ENCODE results near the gene MYO18B.

The MYO18B gene

DNA sequence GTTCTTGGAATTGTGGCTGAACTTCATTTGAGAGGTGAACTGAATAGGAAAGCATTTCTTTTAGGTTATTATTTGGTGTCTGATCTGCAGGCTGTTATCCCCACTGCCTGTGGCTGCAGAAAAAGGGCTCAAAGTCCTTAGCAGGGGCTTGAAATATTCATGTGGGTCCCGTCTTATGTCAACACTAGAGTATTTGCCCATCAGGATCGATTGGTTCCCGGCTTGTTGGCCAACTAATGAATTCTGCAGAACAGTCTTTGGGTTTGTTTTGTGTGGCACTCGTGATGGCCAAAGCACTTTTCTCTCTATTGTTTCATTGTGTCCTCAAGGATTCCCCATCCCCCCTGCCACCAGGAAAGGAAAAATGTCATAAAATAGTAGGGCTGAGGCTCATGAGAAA, 211.9 kb downstream of the MYO18B start:
- H3K4me3 ChIP-seq (replicated peaks in 1 of 2; ENCODE audit: low read depth in 2 of 2, low read length in 2 of 2), result no peak overlapping the region
- DNase-seq (ENCODE audit: low read depth in 2 of 2), result no peak
- TF ChIP-seq, protein P1, sequence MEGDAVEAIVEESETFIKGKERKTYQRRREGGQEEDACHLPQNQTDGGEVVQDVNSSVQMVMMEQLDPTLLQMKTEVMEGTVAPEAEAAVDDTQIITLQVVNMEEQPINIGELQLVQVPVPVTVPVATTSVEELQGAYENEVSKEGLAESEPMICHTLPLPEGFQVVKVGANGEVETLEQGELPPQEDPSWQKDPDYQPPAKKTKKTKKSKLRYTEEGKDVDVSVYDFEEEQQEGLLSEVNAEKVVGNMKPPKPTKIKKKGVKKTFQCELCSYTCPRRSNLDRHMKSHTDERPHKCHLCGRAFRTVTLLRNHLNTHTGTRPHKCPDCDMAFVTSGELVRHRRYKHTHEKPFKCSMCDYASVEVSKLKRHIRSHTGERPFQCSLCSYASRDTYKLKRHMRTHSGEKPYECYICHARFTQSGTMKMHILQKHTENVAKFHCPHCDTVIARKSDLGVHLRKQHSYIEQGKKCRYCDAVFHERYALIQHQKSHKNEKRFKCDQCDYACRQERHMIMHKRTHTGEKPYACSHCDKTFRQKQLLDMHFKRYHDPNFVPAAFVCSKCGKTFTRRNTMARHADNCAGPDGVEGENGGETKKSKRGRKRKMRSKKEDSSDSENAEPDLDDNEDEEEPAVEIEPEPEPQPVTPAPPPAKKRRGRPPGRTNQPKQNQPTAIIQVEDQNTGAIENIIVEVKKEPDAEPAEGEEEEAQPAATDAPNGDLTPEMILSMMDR (IDR thresholded peaks at IDR 0.05; ENCODE audit: low read depth, low read length), result no peak

DNA sequence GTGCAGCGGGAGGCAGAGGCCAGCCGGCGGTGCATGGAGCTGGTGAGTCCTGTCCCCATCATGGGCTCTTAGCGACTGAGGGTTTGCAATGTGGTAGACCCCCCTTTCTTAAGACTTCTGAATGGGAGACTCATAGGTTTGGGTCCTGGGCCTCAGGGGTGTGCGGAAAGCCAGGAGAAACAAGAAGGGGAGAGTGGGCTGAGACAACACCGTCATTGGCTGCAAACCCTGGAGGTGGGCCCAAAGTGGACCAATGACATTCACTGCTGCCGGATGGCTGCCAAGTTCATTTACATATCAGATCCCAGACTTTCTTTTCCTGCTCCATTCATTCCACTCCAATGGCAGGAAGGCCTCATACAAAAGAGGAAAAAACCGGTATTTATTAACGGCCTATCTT, 213.3 kb downstream of the MYO18B start:
- TF ChIP-seq, protein P1 (IDR thresholded peaks at IDR 0.05; ENCODE audit: low read depth, low read length), result no peak
- H3K4me3 ChIP-seq (replicated peaks in 1 of 2; ENCODE audit: low read depth in 2 of 2, low read length in 2 of 2), result no peak overlapping the region
- DNase-seq (ENCODE audit: low read depth in 2 of 2), result no peak

DNA sequence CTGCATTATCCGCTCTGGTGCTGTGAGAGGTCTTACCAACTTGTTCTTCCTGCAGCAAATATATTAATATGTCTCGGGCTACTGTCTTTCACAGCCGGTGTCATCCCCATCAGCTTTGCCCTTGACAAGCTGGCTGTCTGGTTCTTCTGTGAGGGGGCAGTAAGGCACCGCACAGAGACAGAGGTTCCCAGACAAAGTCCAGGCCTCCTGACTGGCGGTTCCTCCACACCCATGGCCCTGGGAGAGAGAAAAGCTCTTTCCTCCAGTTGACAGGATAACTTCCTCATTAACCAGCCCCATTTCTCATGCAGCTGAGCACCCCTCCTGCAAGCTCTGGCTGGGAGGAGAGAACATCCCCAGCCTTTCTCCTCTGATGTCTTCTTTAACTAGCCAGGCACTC, 214.8 kb downstream of the MYO18B start:
- H3K4me3 ChIP-seq (replicated peaks in 1 of 2; ENCODE audit: low read depth in 2 of 2, low read length in 2 of 2), result no peak overlapping the region
- TF ChIP-seq, protein P1 (IDR thresholded peaks at IDR 0.05; ENCODE audit: low read depth, low read length), result no peak
- no peak for DNase-seq (ENCODE audit: low read depth in 2 of 2)

DNA sequence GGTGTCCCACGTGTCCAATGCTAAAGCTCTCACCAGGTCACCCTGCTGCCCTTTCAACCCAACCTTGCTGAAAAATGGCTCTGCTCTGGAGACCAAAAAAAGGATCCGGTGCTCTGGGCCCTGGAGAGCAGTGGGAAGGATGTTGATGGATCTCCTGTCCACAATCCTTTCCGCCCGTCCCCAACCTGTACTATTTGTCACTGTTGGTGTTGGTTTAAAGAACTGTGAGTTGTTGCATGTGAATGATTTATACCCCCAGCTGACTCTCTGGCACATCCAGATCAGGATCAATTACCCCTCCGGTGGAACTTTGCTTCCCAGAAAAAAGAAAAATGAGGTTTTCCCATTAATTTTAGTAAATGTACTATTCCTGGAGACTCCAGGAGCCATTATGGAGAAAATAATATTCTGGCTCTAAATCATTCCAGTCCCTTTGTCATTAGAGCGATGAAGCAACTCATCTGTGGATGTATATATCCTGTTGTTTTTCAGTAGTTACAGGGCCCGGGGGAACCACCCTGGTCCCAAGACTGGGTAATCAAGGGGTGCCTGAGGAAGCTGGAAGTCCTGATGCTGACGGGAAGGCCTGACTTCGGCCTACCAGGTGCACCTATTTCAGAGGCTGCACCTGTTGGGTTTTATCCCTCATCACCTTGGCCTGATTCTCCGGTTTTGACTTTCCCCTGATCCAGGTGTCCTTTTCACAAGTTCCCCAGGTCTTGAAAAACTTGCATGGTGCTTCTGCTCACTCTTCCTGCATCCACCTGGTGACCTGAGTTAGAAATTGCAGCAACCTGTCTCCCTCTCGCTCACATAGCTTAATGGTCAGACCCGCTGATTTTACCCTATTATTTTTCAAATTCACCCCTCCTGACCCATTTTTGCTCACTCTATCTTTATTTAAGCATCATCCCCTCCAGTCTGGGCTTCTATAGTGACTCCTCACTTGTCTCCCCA, 218.1 kb downstream of the MYO18B start:
- no peak overlapping the region for H3K4me3 ChIP-seq (replicated peaks in 1 of 2; ENCODE audit: low read depth in 2 of 2, low read length in 2 of 2)
- no peak for DNase-seq (ENCODE audit: low read depth in 2 of 2)
- TF ChIP-seq, protein P1 (IDR thresholded peaks at IDR 0.05; ENCODE audit: low read depth, low read length), result no peak

- no peak overlapping the region for H3K4me3 ChIP-seq (replicated peaks in 1 of 2; ENCODE audit: low read depth in 2 of 2, low read length in 2 of 2)
- DNase-seq (ENCODE audit: low read depth in 2 of 2), result no peak
- TF ChIP-seq, protein P1 (IDR thresholded peaks at IDR 0.05; ENCODE audit: low read depth, low read length), result no peak
These were observed 219.7 kb downstream of the MYO18B start for GRCh38 chr22:25961699-25962098.

GRCh38 chr22:25962711-25963110, 220.7 kb downstream of the MYO18B start:
- H3K4me3 ChIP-seq (replicated peaks in 1 of 2; ENCODE audit: low read depth in 2 of 2, low read length in 2 of 2), result no peak overlapping the region
- TF ChIP-seq, protein P1 (IDR thresholded peaks at IDR 0.05; ENCODE audit: low read depth, low read length), result no peak
- DNase-seq (ENCODE audit: low read depth in 2 of 2), result no peak

Measured in cardiac fibroblast (primary cell).